HepG2 (cell line): ENCODE measurements around the gene DOCK9. TPM values are rescaled to one million over a fixed set of nuclear protein-coding genes. Genes with fewer than 3 reads are reported as not detected.

Experiments used
- ATAC-seq: fragments of 200-7000 bp; cut with Tn5 transposase; 3 replicates; pipeline ENCODE4 v1.9.1; 2020; ENCODE audit warnings: mild to moderate bottlenecking, moderate library complexity
- BruUV-seq: library from RNA; stranded (reverse); fragments of 400-500 nt; replicated peaks from 2 replicates; lab custom pipeline; 2021; lab: Mats Ljungman, UMichigan
- CTCF ChIA-PET: fragments of 300-600 bp; formaldehyde crosslinking; extraction: SDS; loops from one replicate; lab custom pipeline; 2021; ENCODE audit warnings: low total read pairs, inconsistent platforms, low intra/inter-chr PET ratio; lab: Yijun Ruan, JAX
- POLR2A ChIA-PET: fragments of 350-600 bp; sonication (Branson Sonifier 250); formaldehyde crosslinking; loops from one replicate; lab custom pipeline; 2020; ENCODE audit warnings: antibody characterized with exemption, inconsistent platforms; lab: Yijun Ruan, JAX
- DNase-seq: peaks from one replicate; pipeline ENCODE4 v3.0.0-alpha.2; 2015; ENCODE audit warnings: low spot score
- FAIRE-seq: peaks from 3 replicates; lab custom pipeline; 2011; peaks lifted over from hg19 to GRCh38; lab: Jason Lieb, UNC
- H2AFZ ChIP-seq: one replicate; pipeline ENCODE4 v1.6.1; 2011; ENCODE audit warnings: low read length, inconsistent platforms
- H3K27ac ChIP-seq: fragments of 300-600 bp; 3 replicates; pipeline ENCODE4 v1.8.0; 2011; ENCODE audit warnings: mixed run types, mild to moderate bottlenecking, mixed read lengths, low read length, inconsistent platforms; ENCODE audit not compliant: insufficient read depth; ENCODE audit errors: extremely low read length
- H3K27me3 ChIP-seq, 2 experiments: fragments of 200-600 bp in 1 of 2; 2 replicates in 1 of 2; 3 replicates in 1 of 2; pipeline versions ENCODE4 v1.6.0 to v1.8.0; 2011; ENCODE audit warnings: low read length in 2 of 2, mild to moderate bottlenecking in 2 of 2, moderate library complexity in 2 of 2, inconsistent platforms in 1 of 2; ENCODE audit not compliant: insufficient read depth in 2 of 2, control insufficient read depth in 1 of 2
- H3K36me3 ChIP-seq, 2 experiments: fragments of 200-600 bp in 1 of 2; replicated peaks in 1 of 2; 2 replicates in 1 of 2; 3 replicates in 1 of 2; pipeline versions ENCODE4 v1.5.1 to v1.8.0; 2011; ENCODE audit warnings: low read length in 2 of 2, inconsistent platforms in 1 of 2; ENCODE audit not compliant: insufficient read depth in 2 of 2, control insufficient read depth in 1 of 2
- H3K4me1 ChIP-seq: 2 replicates; pipeline ENCODE4 v1.5.1; 2012; ENCODE audit warnings: low read length, inconsistent platforms; ENCODE audit not compliant: insufficient read depth
- H3K4me2 ChIP-seq: 2 replicates; pipeline ENCODE4 v1.6.0; 2011; ENCODE audit warnings: low read depth, low read length, inconsistent platforms
- H3K4me3 ChIP-seq, 3 experiments: fragments of 200-600 bp in 1 of 3; sonication (generic), shearing (Covaris generic) in 1 of 3; replicated peaks in 1 of 3; 2 replicates each; pipeline ENCODE4 v1.5.1; 2011 to 2016; ENCODE audit warnings: low read length in 3 of 3, inconsistent platforms in 2 of 3, low read depth in 2 of 3, mild to moderate bottlenecking in 2 of 3, control low read depth in 1 of 3, mixed read lengths in 1 of 3; ENCODE audit not compliant: insufficient read depth in 1 of 3
- H3K79me2 ChIP-seq: one replicate; pipeline ENCODE4 v1.6.1; 2011; ENCODE audit warnings: low read length, inconsistent platforms; ENCODE audit not compliant: insufficient read depth
- H3K9ac ChIP-seq: 2 replicates; pipeline ENCODE4 v1.6.0; 2011; ENCODE audit warnings: mild to moderate bottlenecking, low read depth, low read length, inconsistent platforms; ENCODE audit not compliant: insufficient read depth
- H3K9me3 ChIP-seq: 2 replicates; pipeline ENCODE4 v1.5.1; 2012; ENCODE audit warnings: mild to moderate bottlenecking, low read length
- H4K20me1 ChIP-seq: 2 replicates; pipeline ENCODE4 v1.6.0; 2011; ENCODE audit warnings: inconsistent platforms, mild to moderate bottlenecking, low read length, moderate library complexity; ENCODE audit not compliant: insufficient read depth
- ARID3A ChIP-seq: IDR thresholded peaks from 2 replicates; pipeline ENCODE4 v1.6.1; 2012; ENCODE audit warnings: low read depth, low read length, improper control_type of control experiment
- MLX ChIP-seq: IDR thresholded peaks from 2 replicates; pipeline ENCODE4 v1.6.1; 2016
- PLRG1 ChIP-seq: fragments of 450-650 bp; conservative IDR thresholded peaks from 2 replicates; pipeline ENCODE4 v1.6.1; 2016
- TSC22D2 ChIP-seq: sonication (generic); formaldehyde crosslinking; IDR thresholded peaks from 2 replicates; pipeline ENCODE4 v1.5.1; 2020; ENCODE audit warnings: missing genetic modification reagents, mild to moderate bottlenecking, borderline replicate concordance
- ZFY ChIP-seq: sonication (generic); formaldehyde crosslinking; IDR thresholded peaks from 2 replicates; pipeline ENCODE4 v1.4.0; 2020; ENCODE audit warnings: missing genetic modification reagents
- ZNF235 ChIP-seq: sonication (generic); formaldehyde crosslinking; IDR thresholded peaks from 2 replicates; pipeline ENCODE4 v1.8.1; 2023; ENCODE audit warnings: mild to moderate bottlenecking, missing genetic modification reagents, borderline replicate concordance
- ZNF333 ChIP-seq: sonication (generic); formaldehyde crosslinking; IDR thresholded peaks from 2 replicates; pipeline ENCODE4 v1.4.0; 2020; ENCODE audit warnings: mild to moderate bottlenecking, missing genetic modification reagents, borderline replicate concordance
- ZNF33A ChIP-seq: sonication (generic); formaldehyde crosslinking; IDR thresholded peaks from 2 replicates; pipeline ENCODE4 v1.5.1; 2020; ENCODE audit warnings: missing genetic modification reagents, mild to moderate bottlenecking, moderate library complexity, borderline replicate concordance
- ZNF563 ChIP-seq: sonication (generic); formaldehyde crosslinking; IDR thresholded peaks from 2 replicates; pipeline ENCODE4 v1.8.0; 2022; ENCODE audit warnings: mild to moderate bottlenecking, moderate library complexity, missing genetic modification reagents
- WGBS: methylation state at CpG from one replicate; pipeline ENCODE4 v1.1.6; 2017; ENCODE audit warnings: low lambda C conversion rate; 5-methylcytosine and 5-hydroxymethylcytosine counted together
- in situ Hi-C: cut with HindIII; loops from 2 replicates; pipeline ENCODE4 v1.10.0; 2017; ENCODE audit warnings: low pct_unique_long_range_greater_than_20kb; ENCODE audit not compliant: extremely low pct_ligation_motif_present
- intact Hi-C: fragments of 100-400 bp; cut with micrococcal nuclease; formaldehyde crosslinking; loops from one replicate; pipeline ENCODE4 v1.10.0; 2022; ENCODE audit not compliant: unreplicated experiment
- polyA plus RNA-seq, 8 experiments: library from polyadenylated mRNA; depleted of rRNA in 3 of 8; stranded (reverse) in 7 of 8; unstranded in 1 of 8; fragments of >200 nt; fragmentation: Illumina TruSeq in 4 of 8; extraction: Trizol in 4 of 8; gene quantifications; 2 replicates each; pipeline versions ENCODE4 v1.2.1 to v1.2.3, GENCODE V29; 2011 to 2016; ENCODE audit warnings: low read depth in 4 of 8, missing spikeins in 1 of 8, mixed read lengths in 1 of 8; ENCODE audit not compliant: insufficient read depth in 1 of 8
- total RNA-seq, 5 experiments: library from RNA; depleted of rRNA; stranded (reverse); fragments of >200 nt; fragmentation: Illumina TruSeq; extraction: Trizol; gene quantifications; 2 replicates each; pipeline ENCODE4 v1.2.3, GENCODE V29; 2016; ENCODE audit warnings: low read depth in 1 of 5
- TF ChIP-seq, protein P1 (sequence below): sonication (generic); formaldehyde crosslinking; IDR thresholded peaks from 2 replicates; pipeline ENCODE4 v1.5.1; 2020; ENCODE audit warnings: mild to moderate bottlenecking, moderate library complexity, missing genetic modification reagents
- TF ChIP-seq, protein P2 (sequence below): sonication (generic); formaldehyde crosslinking; IDR thresholded peaks from 2 replicates; pipeline ENCODE4 v1.4.0; 2020; ENCODE audit warnings: low read depth, missing genetic modification reagents
- TF ChIP-seq, protein P3 (sequence below): sonication (generic); formaldehyde crosslinking; IDR thresholded peaks from 2 replicates; pipeline ENCODE4 v1.8.1; 2022; ENCODE audit warnings: mild to moderate bottlenecking, missing genetic modification reagents

DOCK9 gene
- total and polyA plus RNA-seq, 2 of the 13 experiments (the other 11 are each of a cell fraction or from before 2014, with no cell fraction given): 0.44 to 0.97 TPM

- ChIA-PET CTCF (no interaction called here), POLR2A (no interaction called here)
- WGBS: 37% methylated on average over 4 of the region's 4 CpGs
- Histone ChIP-seq H3K9ac (no peak overlapping the region), H2AFZ (no peak overlapping the region), H3K27me3 (no peaks in the 10 kb centered on the region), H3K79me2 (no peaks in the 10 kb centered on the region), H3K9me3 (no peaks in the 10 kb centered on the region), H3K4me3 (no peak overlapping the region), H3K27ac (no peak overlapping the region), H3K4me1 (no peaks in the 10 kb centered on the region), H3K4me2 (no peak overlapping the region), H3K36me3 (no peaks in the 10 kb centered on the region), H4K20me1 (no peaks in the 10 kb centered on the region)
- DNase-seq (no peak), FAIRE-seq (no peak), ATAC-seq (no peak)
- BruUV-seq: no TSS peak
- TF ChIP-seq ZNF563 (CRISPR knock-in tag) (no peak), ZNF235 (CRISPR knock-in tag) (no peak), MLX (CRISPR knock-in tag) (no peak), ZNF33A (CRISPR knock-in tag) (no peak), ZNF333 (CRISPR knock-in tag) (no peak), ZFY (no peak), ARID3A (no peak), TSC22D2 (CRISPR knock-in tag) (no peak), PLRG1 (no peak)
- TF ChIP-seq, protein P1, sequence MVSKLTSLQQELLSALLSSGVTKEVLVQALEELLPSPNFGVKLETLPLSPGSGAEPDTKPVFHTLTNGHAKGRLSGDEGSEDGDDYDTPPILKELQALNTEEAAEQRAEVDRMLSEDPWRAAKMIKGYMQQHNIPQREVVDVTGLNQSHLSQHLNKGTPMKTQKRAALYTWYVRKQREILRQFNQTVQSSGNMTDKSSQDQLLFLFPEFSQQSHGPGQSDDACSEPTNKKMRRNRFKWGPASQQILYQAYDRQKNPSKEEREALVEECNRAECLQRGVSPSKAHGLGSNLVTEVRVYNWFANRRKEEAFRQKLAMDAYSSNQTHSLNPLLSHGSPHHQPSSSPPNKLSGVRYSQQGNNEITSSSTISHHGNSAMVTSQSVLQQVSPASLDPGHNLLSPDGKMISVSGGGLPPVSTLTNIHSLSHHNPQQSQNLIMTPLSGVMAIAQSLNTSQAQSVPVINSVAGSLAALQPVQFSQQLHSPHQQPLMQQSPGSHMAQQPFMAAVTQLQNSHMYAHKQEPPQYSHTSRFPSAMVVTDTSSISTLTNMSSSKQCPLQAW (CRISPR knock-in tag): no peak
- TF ChIP-seq, protein P2, sequence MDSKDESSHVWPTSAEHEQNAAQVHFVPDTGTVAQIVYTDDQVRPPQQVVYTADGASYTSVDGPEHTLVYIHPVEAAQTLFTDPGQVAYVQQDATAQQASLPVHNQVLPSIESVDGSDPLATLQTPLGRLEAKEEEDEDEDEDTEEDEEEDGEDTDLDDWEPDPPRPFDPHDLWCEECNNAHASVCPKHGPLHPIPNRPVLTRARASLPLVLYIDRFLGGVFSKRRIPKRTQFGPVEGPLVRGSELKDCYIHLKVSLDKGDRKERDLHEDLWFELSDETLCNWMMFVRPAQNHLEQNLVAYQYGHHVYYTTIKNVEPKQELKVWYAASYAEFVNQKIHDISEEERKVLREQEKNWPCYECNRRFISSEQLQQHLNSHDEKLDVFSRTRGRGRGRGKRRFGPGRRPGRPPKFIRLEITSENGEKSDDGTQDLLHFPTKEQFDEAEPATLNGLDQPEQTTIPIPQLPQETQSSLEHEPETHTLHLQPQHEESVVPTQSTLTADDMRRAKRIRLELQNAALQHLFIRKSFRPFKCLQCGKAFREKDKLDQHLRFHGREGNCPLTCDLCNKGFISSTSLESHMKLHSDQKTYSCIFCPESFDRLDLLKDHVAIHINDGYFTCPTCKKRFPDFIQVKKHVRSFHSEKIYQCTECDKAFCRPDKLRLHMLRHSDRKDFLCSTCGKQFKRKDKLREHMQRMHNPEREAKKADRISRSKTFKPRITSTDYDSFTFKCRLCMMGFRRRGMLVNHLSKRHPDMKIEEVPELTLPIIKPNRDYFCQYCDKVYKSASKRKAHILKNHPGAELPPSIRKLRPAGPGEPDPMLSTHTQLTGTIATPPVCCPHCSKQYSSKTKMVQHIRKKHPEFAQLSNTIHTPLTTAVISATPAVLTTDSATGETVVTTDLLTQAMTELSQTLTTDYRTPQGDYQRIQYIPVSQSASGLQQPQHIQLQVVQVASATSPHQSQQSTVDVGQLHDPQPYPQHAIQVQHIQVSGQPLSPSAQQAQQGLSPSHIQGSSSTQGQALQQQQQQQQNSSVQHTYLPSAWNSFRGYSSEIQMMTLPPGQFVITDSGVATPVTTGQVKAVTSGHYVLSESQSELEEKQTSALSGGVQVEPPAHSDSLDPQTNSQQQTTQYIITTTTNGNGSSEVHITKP (CRISPR knock-in tag): no peak
- TF ChIP-seq, protein P3, sequence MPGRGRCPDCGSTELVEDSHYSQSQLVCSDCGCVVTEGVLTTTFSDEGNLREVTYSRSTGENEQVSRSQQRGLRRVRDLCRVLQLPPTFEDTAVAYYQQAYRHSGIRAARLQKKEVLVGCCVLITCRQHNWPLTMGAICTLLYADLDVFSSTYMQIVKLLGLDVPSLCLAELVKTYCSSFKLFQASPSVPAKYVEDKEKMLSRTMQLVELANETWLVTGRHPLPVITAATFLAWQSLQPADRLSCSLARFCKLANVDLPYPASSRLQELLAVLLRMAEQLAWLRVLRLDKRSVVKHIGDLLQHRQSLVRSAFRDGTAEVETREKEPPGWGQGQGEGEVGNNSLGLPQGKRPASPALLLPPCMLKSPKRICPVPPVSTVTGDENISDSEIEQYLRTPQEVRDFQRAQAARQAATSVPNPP (CRISPR knock-in tag): no peak
- intact Hi-C loops (no loop called here), in situ Hi-C loops (no loop called here)
Measured at GRCh38 chr13:98941536-98941935, 36.3 kb downstream of the DOCK9 start.
